Measurements from ENCODE around the gene PLPPR5. TPM values are rescaled to one million over a fixed set of nuclear protein-coding genes. Genes with fewer than 3 reads are reported as not detected.

PLPPR5 gene
- total RNA-seq, 2 experiments from 2014 or later = not detected

GRCh38 chr1:99003581-99004253 lies 944 bp downstream of the PLPPR5 start:
- Mint-ChIP-seq H3K36me3 (ENCODE audit: low read depth) (no peaks in the 10 kb centered on the region), H3K4me3 (peak overlapping the region; percentile 67), H3K27ac (no peak overlapping the region), H3K9me3 (no peaks in the 10 kb centered on the region), H3K4me1 (ENCODE audit: low read depth) (peaks cover 11% of the 10 kb centered on the region), H3K27me3 (peaks cover 88% of the 10 kb centered on the region)
- ATAC-seq (ENCODE audit: poor library complexity) (no peak), DNase-seq (no peak)
- Histone ChIP-seq H3K27ac (ENCODE audit: low read depth in 1 of 2, low read length in 2 of 2) (no peak overlapping the region), H3K9me3 (ENCODE audit: control insufficient read depth in 1 of 2, insufficient read depth in 1 of 2, low read length in 2 of 2) (peaks cover 0 to 7% of the 10 kb centered on the region in 2 experiments), H3K36me3 (ENCODE audit: insufficient read depth, low read length) (no peaks in the 10 kb centered on the region), H3K4me3 (ENCODE audit: low read length) (peak overlapping the region; percentile 33), H3K4me1 (ENCODE audit: insufficient read depth, low read length) (peaks cover 13% of the 10 kb centered on the region), H3K27me3 (ENCODE audit: control insufficient read depth in 1 of 2, insufficient read depth in 2 of 2, low read length in 2 of 2) (peaks cover 42 to 45% of the 10 kb centered on the region in 2 experiments)
- ChIA-PET POLR2A (interaction anchor here (0.6 kb wide), 1 partner anchor 34 kb away, joined by 4 read pairs; no protein-coding TSS in a partner anchor), CTCF (interaction anchor here (1.4 kb wide), 1 partner anchor 13 kb away, joined by 3 read pairs; no protein-coding TSS in a partner anchor)
- intact Hi-C loops (cut with DNase I, micrococcal nuclease) = loop anchor here (10.0 kb wide), 1 partner anchor 209 kb away; no protein-coding TSS in a partner anchor
- TF ChIP-seq CTCF (IDR thresholded peaks at IDR 0.05) = no peak

DNA sequence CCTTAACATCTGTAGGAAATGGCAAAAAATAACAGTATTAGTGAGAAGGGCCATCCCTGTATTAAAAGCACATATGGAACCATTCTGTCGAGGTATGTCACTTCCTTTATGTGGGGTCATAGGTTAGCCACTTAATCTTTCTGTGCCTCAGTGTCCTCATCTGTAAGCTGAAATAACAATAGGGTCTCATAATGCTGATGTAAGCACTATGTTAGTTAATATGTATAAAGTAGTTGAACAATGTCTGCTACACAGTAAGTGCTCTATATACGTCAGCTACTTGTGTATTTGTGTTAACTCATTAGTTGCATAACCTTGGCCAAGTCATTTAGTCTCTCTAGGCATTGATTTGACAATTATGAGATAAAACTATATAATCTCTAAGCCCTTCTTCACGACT lies 11.8 kb downstream of the PLPPR5 start:
- Histone ChIP-seq H3K27me3 (ENCODE audit: control insufficient read depth in 1 of 2, insufficient read depth in 2 of 2, low read length in 2 of 2) (no peaks in the 10 kb centered on the region), H3K27ac (ENCODE audit: low read depth in 1 of 2, low read length in 2 of 2) (no peak overlapping the region), H3K4me3 (ENCODE audit: low read length) (no peak overlapping the region), H3K36me3 (ENCODE audit: insufficient read depth, low read length) (no peaks in the 10 kb centered on the region), H3K4me1 (ENCODE audit: insufficient read depth, low read length) (peaks cover 3% of the 10 kb centered on the region), H3K9me3 (ENCODE audit: control insufficient read depth in 1 of 2, insufficient read depth in 1 of 2, low read length in 2 of 2) (no peaks in the 10 kb centered on the region)
- POLR2A ChIA-PET = no interaction called here
- Mint-ChIP-seq H3K9me3 (no peaks in the 10 kb centered on the region), H3K27ac (no peak overlapping the region), H3K4me1 (ENCODE audit: low read depth) (peaks cover 7% of the 10 kb centered on the region), H3K36me3 (ENCODE audit: low read depth) (no peaks in the 10 kb centered on the region), H3K4me3 (no peak overlapping the region), H3K27me3 (peaks cover 4% of the 10 kb centered on the region)
- no peak for DNase-seq
- CTCF ChIA-PET = no interaction called here
- ATAC-seq (ENCODE audit: poor library complexity) = no peak
- TF ChIP-seq CTCF (IDR thresholded peaks at IDR 0.05) = no peak
- intact Hi-C loops (cut with DNase I, micrococcal nuclease) = no loop called here

GRCh38 chr1:98991127-98992012 lies 13.3 kb downstream of the PLPPR5 start:
- Mint-ChIP-seq H3K9me3 (no peaks in the 10 kb centered on the region), H3K27me3 (no peaks in the 10 kb centered on the region), H3K27ac (no peak overlapping the region), H3K36me3 (ENCODE audit: low read depth) (no peaks in the 10 kb centered on the region), H3K4me3 (no peak overlapping the region), H3K4me1 (ENCODE audit: low read depth) (peaks cover 7% of the 10 kb centered on the region)
- Histone ChIP-seq H3K4me1 (ENCODE audit: insufficient read depth, low read length) (peaks cover 3% of the 10 kb centered on the region), H3K27me3 (ENCODE audit: control insufficient read depth in 1 of 2, insufficient read depth in 2 of 2, low read length in 2 of 2) (no peaks in the 10 kb centered on the region), H3K36me3 (ENCODE audit: insufficient read depth, low read length) (no peaks in the 10 kb centered on the region), H3K27ac (ENCODE audit: low read depth in 1 of 2, low read length in 2 of 2) (no peak overlapping the region), H3K9me3 (ENCODE audit: control insufficient read depth in 1 of 2, insufficient read depth in 1 of 2, low read length in 2 of 2) (no peaks in the 10 kb centered on the region), H3K4me3 (ENCODE audit: low read length) (no peak overlapping the region)
- intact Hi-C loops (cut with DNase I, micrococcal nuclease) = no loop called here
- DNase-seq (peak in 3 of 14 experiments; percentile 13 to 43 (median 15)), ATAC-seq (ENCODE audit: poor library complexity) (peak; percentile 34)
- TF ChIP-seq CTCF (IDR thresholded peaks at IDR 0.05) = no peak
- CTCF ChIA-PET = interaction anchor here (0.5 kb wide), 1 partner anchor 191 kb away, joined by 4 read pairs; no protein-coding TSS in a partner anchor
- POLR2A ChIA-PET = no interaction called here
